Myocyte (in vitro differentiated cells): ENCODE measurements around the gene ZNF106. TPM values are rescaled to one million over a fixed set of nuclear protein-coding genes. Genes with fewer than 3 reads are reported as not detected.

Experiments
- DNase-seq: peaks from one replicate; pipeline ENCODE4 v3.0.0-alpha.2; 2012; ENCODE audit warnings: low read depth
- total RNA-seq: library from RNA; depleted of rRNA; stranded (reverse); fragments of >200 nt; gene quantifications from 2 replicates; pipeline ENCODE4 v1.2.3, GENCODE V29; 2014

The ZNF106 gene
- total RNA-seq, 1 donor from 2014 or later, result 741 TPM

DNA sequence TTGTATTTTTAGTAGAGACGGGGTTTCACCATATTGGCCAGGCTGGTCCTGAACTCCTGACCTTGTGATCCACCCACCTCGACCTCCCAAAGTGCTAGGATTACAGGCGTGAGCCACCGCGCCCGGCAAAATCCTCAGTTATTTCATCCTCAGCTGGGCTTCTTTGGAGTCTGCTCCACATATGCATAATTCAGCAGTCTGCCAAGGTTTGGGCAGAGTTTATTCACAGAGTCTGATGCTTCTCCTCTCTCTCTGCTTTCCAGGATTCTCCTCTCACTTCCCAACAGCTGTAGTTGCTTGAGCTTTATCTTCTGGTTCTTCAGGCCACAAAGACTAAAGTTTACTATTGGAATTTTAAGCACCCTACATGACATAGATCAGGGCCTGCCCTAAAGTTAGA lies 8.2 kb downstream of the ZNF106 start:
- no peak for DNase-seq

DNA sequence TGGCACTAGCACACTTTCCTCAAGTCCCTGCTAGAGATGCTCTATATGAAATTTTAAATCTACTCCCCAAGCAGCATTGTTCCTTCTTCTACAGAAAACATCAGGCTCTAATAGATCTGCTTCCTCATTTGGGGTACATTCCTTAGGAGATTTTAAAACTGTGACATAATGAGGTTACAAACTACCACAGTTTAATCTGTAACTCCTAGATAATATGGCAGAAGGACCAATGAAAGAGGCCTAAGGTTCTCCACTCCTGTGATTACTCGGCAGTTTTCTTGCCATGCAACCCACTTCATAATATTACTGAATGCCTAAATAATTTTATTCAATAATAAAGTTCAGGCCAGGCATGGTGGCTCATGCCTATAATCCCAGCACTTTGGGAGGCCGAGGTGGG lies 16.1 kb downstream of the ZNF106 start:
- DNase-seq, result no peak

DNA sequence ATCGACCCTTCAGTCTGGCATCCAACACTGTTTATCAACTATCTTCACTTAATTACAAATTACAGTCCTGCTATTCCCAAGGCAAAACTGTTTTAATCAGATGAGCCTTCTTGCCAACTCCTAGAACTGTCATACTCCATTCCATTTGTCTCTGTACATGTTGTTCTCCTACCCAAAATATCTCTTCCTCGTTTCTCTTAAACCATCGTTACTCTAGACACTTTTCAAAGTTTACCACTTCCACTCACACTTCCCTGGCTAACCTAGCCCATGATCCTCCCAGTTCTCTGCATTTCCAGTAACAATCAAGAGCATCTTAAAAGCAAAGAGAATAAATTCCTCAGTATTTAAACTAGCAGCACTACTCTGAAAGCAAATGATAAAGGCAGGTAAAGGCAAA lies 19.9 kb downstream of the ZNF106 start:
- DNase-seq, result no peak

DNA sequence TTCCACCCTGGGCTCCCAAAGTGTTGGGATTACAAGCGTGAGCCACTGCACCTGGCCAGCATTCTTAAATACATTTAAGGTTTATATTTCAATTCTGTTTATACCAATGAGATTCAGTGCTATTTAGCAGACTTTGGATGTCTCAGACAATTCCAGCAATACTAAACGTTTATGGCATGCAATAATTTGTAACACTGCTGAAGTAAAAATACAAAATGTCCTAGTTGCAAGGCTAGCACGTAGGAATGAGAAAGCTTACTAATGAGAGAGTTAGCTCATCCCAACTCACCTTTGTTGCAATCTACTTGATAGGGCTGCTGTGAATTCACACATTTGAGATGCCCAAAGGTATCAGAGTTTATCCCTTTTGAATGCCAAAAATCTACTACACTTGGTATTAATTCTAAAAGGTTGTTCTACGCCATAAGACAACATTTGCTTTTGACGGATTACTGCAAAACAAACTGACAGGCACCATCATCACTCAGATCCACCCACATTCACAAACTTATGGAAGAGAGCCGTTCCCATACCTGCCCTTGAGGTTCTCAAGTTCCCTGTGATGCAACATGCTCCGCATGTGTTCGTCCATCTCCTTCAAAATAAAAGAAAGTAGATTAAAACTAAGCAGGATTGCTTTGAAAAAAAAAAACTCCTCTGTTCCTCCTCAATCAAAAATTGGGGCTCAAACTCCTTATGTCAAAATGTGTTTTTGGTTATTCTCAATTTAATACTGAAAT lies 25.3 kb downstream of the ZNF106 start:
- no peak for DNase-seq

DNA sequence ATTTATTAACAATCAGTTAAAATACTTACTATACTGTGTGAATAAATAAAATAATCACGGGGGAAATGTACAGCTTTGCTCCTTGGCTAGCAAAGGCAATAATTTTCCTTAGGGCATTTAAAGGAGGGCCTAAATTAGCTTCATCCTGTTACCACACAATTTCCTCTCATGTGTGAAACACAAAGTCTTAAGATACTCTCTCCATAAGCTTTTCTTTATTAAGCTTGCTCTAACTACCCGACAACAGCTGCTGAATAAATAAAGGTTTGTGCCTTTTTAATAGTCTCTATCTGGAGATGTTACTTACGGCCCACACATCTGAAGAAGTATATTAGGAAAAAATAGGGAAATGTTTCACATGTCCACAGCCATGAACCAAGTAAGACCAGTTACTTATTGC lies 29.7 kb downstream of the ZNF106 start:
- DNase-seq, result peak; percentile 18

DNA sequence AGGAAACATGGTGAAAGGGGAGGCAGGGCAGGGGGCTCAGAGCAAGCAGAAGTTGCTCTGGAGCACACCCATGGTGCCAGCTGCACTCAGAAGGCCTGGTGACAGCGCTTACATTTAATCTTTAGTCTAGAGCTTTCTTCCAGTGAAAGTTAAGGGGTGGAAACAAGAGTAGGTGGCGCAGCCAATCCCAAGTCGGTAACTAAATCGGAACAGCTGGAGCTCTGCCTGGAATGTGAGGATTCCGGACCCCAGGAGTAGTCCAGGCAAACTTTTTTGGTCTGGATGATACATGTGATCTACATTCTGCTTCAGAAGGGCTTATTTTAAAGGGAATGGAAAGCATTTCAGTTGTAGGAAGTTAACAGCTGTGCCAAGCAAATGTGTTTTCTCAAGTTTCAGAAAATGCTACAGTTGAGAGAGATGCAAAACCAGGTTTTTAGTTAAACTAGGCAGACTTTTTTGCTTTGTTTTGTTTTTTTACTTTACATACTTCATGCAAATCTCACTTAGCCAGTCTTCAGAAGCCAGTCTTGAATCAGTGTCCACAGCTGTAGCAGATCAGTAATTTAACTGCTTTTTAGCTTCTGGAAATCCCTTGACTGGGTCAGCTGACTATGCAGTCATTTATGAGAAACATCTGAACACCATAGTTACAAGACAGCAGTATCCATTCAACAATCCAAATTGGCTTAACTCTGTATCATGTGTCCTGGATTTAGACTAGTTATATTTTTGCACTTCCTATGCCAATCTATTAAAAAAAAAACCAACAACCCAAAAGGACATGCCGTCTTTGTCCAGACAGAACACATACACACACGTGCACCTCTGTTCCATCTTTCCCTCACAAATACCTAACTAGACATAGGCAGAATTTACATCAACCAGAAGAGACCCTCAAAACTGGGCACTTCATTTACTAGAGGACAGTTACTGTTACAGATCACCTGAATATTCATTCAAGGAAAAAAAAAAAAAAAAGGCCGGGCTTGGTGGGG lies 33.2 kb downstream of the ZNF106 start:
- peak; percentile 98 for DNase-seq

DNA sequence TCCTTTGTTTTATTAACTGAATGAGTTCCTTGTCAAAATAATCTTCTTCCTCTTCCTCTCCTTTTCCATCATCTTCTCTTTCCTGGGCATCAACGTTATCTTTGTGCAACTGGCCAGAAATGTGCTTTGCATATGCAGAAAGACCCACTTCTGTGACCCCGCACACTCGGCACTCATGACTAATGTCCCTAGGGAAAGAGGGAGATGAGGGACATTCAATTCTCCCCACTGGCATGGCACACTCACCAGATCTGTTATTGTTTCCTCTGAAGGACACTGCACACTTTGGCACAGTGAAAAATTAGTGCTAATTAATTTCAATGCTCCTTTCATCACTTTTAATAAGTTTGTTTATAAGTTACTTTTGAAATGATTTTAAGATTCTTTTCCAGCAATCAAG lies 34.0 kb downstream of the ZNF106 start:
- DNase-seq, result peak; percentile 75

DNA sequence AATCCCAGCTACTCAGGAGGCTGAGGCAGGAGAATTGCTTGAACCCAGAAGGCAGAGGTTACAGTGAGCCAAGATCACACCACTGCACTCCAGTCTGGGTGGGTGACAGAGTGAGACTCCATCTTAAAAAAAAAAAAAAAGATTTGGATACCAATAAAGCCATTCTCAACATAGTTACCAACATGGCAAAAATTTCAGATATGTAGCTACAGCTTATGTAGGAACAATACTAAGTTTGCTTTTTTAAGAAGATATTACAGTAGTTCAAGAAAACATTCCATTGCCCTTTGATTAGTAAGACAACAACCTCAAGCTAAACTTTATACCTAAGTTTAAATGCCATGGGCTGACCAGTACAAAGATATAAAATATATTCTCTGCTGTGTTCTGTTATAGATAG lies 34.4 kb downstream of the ZNF106 start:
- no peak for DNase-seq

DNA sequence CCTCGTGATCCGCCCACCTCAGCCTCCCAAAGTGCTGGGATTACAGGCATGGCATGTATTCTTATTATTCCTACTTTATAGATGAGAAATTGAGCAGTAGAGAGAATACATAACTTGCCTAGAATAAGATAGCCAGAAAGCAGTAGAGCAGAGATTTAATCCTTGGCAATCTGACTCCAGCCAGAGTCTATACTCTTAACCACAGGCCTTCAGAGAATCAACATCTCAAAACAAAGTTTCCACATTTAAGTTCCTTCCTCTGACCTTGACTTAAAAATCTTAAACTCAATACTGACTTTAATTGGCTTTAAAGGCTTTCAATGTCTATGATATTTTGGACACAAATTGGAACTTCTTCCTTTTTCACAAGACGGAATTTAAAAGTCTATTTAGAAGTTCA lies 37.1 kb downstream of the ZNF106 start:
- DNase-seq, result no peak

DNA sequence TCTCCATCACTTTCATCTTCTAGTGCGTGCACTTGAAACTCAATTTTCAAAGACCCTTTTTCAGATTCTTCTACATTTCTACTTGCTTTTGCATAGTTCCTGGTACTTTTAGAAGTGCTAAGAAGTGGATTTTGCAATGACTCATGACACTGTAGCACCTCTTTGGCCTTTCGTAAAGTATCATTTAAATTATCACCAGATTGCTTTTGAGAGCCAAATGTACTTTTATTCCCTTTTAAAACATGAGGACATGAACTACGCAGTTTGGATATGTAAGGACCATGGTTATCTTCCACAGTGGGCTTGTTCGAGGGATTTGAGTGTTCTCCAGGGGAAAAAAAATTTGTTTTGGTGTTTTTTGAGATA lies 40.5 kb downstream of the ZNF106 start:
- no peak for DNase-seq

DNA sequence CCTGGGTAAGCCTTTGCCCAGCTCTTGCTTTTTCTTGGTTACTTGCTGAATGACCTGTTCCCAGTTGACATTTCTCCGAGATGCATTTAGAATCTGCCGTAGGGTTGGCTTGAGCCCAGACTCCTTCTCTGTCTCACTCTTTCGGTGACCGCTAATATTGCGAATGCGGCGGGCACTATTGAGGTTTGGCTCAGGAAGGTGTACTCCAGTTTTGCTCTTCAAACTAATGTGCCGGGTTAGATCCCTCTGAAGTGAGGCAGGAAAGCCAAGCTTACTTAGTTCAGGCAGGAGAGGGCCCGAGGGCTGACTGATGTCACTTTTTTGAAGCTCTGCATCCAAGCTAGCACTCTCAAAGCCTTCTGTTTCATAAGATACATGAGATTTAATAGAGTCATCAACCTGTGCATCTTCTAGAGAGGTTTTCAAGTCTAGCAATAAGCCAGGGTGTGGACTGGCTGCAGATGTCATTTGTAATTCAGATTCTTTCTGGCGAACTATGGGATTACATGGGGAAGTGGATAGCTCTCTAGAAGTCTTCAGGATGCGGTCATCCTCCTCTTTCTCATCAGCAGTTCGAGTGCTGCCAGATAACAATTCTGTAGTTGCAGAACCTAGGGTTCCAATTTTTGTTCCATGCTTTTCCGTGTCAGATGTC lies 41.0 kb downstream of the ZNF106 start:
- no peak for DNase-seq

DNA sequence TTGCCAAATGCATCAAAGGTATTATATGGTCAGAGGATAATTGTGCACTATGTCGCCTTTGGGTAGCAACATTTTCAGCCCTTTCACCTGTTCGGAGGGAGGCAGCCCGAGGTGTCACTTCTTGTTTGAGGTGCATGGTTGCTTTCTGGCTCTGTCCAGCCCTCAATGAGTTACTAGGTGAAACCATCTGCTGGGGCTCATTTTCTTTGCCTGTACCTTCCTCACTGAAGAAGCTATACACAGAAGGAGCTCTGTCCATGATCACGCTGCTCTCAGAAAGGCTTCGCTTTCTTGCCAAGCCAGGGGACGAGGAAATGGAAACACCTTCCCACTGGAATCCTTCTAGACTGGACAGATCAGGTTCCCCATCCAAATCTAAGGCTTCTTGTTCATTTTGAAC lies 42.7 kb downstream of the ZNF106 start:
- DNase-seq, result no peak

DNA sequence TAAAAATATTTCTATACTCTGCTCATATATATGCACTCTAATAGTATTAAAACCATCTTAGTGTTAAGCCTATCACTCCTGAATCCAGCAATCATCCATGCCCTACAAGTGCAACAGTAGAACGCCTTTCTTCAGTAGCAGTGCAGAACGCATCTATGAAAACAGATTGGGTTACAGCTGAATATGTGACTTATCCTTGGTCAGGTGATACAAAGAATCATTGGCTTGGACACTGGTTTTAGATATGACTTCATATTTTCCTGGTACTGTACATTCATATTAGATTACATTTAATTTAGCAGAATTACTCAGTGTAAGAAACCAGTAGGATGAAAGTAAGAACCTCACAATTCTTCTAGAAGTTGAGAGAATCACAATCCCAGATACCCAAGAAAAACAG lies 43.3 kb downstream of the ZNF106 start:
- peak; percentile 56 for DNase-seq

DNA sequence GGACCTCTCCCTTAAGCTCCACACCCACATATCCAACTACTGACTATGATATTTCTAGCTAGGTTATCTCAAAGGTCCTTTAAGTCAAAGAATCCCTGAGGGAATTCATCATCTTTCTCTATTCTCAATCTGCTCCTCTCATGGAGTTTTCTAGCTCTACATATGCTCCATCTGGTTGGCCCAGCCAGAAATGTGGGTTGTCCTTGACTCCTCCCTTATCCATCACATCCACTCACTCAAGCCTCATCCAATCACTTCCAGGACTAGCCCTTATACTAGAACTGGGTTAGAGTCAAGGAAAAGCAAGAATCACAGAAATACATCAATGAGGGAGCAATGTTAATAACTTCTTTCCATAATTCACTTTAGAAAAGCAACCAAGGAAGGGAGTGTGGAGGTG lies 45.4 kb downstream of the ZNF106 start:
- no peak for DNase-seq

DNA sequence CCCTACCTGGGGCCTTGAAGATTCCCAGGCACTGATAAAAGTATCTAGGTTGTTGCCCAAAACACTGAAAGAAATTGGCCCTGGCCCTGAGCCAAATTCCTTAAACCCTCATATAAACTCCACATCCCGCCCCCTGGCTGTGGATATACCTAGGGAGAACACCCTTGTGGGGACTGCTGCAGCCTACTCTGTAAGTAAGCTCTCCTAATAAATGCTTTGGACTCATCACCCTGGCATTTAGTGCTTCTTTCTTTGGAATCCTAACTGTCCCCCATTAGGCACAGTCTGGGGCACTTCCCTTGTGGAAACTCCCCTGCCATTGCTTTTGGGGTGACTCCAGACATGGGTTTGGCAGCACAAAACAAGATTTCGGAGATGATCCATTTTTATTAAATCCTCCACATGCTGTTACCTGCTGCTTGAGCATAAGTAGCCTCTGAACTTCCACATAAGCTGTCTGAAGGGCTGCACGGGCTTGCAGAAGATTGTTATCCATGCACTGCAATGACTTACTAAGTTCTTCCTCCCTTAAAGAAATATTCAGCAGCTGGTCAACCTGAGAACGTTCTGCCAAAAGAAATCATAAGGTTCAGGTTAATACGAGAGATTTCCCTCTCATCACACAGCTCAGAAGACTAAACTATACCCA lies 46.4 kb downstream of the ZNF106 start:
- DNase-seq, result peak; percentile 22

DNA sequence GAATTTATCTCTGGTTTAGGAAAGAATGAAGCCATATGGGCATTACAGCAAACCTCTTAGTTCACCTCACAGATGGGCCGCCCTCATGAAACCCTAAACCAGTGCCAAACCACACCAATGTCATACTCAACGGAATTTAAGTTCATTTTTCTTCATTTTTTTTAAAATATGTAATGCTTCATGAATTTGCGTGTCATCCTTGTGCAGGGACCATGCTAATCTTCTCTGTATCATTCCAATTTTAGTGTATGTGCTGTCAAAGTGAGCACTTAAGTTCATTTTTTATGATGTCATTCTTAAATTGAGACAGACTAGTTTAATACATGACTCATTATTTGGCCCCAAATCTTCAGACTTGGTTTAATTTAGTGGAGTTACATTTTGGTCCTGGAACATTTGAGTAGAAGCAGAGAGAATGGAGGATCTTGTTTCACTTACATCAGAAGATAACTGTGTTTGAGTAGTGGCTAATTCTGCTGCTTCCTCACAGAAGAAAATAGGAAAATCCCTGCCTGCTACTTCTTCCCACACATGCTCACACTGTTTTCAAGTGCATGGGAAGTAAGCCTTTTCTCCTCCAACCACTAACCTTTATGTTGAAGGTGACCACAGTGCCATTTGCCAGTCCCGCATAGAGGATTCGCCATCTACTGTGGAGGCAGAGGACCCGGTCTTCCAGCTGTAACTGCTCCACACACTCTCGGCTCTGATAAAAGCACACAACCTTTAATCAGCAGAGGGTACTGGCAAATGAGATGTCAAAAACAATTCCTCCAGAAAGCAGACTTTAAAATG lies 63.3 kb downstream of the ZNF106 start:
- DNase-seq, result peak; percentile 80

DNA sequence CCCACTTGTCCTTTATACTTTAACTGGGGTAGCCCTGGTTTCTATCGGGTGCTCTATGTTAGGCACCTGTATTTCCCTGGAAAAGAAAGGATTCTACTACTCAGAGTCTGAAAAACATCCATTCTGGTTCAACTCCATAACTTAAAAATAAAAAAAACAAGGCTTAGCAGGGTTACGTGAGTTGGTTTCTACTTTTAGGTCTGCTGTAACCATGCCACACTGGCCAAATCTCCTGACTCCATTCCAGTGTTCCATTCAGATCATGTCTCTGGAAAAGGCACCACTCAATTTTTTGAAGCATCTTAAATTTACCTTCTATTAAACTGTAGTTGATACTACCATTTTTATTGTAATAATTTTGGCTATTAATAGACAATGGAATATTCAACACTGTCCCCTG lies 69.6 kb downstream of the ZNF106 start:
- DNase-seq, result peak; percentile 51

DNA sequence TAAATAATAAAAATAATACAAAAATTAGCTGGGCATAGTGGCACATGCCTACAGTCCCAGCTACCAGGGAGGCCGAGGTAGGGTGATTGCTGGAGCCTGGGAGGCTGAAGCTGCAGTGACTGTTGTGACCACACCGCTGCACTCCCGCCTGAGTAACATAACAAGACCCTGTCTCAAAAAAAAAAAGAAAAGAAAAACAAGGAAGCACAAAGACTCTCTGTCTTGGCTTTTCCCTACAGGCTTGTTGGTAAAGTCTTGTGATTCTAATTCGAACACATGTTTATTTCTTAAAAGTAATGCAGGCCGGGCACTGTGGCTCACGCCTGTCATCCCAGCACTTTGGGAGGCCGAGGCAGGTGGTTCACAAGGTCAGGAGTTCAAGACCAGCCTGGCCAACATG lies 71.6 kb downstream of the ZNF106 start:
- no peak for DNase-seq

DNA sequence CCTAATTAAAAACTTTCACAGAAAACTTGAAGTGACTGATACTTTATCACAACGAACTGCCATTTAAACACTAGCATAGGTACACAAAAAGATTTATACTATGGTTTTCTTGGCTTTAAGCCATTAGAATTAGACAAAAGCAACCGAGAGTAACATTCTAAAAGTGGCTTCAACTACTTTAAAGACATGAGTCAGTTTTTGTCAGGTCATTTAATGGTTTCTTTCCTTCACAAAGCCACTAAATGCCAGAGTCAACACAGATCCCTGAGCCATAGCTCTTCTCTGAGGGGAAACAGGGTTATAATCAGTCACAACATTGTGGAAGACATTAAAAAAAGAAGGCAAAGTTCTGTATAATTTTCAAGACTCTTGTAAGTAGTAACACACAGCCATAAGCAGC lies 77.0 kb downstream of the ZNF106 start:
- no peak for DNase-seq

DNA sequence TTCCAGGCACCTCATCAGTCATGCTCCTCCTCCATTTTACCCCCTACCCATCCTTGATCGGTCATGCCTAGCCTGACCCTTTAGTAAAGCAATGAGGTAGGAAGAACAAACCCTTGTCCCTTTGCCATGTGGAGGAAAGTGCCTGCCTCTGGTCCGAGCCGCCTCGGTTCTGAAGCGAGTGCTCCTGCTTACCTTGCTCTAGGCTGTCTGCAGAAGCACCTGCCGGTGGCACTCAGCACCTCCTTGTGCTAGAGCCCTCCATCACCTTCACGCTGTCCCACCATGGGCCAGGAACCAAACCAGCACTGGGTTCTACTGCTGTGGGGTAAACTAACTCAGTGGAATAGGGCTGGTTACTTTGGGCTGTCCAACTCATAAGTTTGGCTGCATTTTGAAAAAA lies 79.1 kb downstream of the ZNF106 start:
- DNase-seq, result no peak

DNA sequence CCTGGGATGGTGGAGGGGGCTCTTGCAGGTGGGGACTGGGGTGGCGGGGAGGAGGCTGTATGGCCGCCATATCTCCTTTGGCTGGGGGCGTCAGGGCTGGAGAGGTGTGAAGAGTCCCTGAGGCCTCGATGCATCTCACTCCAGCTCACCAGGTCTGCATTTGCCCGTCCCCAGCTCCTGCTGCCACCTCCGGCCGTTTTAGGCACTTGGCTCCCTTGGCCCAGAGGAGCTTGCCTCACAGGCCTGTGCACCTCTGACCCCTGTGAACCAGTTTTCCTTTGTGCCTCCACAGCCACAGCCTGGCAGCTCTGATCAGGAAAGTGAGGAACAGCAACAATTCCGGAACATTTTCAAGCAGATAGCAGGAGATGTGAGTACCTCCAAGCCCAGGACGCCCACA lies 81.9 kb downstream of the ZNF106 start:
- DNase-seq, result no peak
